Measurements from ENCODE around the gene MARCHF2.
A peak's percentile ranks its signal among the peaks of the same experiment; 100 is the strongest.

Gene MARCHF2

DNA sequence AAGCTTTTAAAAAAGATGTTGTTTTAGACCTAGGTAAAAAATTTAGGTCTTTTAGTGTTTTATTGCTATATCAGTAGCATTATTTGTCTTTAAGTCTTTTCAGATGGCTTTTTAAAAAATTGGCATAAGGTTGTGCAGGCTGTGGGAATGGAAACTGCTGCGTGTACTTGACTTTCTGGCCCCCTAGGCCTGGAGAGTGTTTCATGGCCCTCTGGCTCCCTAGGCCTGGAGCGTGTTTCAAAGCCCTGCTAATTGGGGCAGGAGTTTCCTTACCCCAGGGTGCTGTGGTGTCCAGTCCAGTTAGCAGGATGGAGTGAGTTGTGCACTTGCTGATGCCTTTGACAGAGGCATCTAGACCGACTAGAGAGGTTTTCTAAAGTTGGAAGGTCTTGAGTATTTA, 65.5 kb downstream of the MARCHF2 start:
- DNase-seq (ENCODE audit: low read depth), result no peak

GRCh38 chr19:8481201-8481600, 68.1 kb downstream of the MARCHF2 start:
- DNase-seq (ENCODE audit: low read depth), result no peak

DNA sequence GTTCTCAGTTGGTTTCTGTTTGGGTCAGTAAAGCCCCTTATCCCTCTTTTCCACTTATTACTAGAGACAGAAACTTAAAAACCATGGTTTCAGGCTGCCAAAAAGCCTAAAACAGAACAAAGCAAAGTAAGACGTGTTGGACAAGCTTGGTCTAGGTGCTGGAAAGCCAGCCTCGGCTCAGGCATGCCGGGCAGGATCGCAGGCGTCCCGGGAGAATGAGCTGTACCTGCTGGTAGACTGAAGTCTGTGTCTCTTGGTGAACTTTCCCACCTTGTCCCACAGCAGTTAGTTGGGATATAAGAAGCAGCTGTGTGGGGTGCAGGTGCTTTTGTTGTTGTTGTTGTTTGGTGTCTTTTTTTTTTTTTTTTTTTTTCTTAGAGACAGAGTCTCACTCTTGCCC, 68.5 kb downstream of the MARCHF2 start:
- DNase-seq (ENCODE audit: low read depth), result no peak

GRCh38 chr19:8482696-8483095, 69.6 kb downstream of the MARCHF2 start:
- no peak for DNase-seq (ENCODE audit: low read depth)

- DNase-seq (ENCODE audit: low read depth), result no peak
These were observed 70.1 kb downstream of the MARCHF2 start for GRCh38 chr19:8483165-8483564.

- no peak for DNase-seq (ENCODE audit: low read depth)
These were observed 71.3 kb downstream of the MARCHF2 start for GRCh38 chr19:8484331-8484894.

- no peak for DNase-seq (ENCODE audit: low read depth)
These were observed 72.7 kb downstream of the MARCHF2 start for GRCh38 chr19:8485561-8486371.

DNA sequence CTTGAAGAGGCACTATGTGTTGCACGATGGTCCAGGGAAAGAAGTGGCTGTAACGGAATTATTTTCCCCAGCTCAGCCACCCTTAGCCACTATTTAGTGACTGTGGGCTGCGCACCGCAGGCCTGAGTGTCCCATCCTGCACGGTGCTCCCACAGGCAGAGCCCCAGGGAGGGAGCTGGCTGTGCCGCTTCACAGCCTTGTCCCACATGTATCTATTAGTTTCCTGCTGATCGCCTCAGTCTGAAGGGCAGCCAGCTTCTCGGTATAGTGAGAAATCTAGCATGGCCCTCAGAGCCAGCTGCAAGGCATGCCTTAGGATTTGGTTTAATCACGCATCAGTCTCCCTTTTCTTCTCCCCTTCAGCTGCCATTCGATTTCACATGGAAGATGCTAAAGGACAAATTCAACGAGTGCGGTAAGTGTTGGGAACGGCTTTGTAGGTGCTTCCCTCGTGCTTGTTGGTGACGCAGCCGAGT, 73.6 kb downstream of the MARCHF2 start:
- no peak for DNase-seq (ENCODE audit: low read depth)

DNA sequence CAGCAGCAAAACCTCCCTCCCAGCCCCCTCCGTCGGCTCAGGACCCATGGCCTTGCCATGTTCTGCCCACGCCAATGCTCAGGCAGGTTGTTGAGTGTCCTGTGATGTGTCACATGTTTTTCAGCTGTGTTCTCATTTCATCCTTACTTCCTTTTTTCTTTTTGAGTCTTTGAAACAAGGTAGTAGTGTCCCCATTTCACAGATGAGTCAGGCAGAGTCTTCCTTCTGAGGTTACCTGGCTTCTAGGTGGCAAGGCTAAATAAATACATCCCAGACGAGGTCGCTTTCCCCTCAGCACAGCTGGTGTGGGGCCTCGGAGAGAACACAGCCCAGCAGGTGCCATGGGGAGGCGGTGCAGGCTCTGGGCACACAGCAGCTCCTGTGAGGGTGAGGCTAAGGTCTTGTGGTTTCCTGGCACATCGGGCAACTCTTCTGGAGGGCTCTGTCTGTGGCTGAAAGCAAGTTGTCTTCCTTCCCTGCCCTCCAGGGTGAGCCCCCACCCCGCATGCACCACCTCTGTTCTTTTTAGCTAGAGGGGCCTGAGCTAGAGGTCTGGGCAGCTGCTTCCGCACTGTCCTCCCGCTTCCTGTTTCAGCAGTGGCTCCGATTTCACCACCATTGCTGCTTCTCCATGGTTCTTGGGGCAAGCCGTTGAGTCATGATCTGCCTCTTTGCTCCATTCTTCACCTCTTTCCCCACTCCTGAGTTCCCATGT, 74.2 kb downstream of the MARCHF2 start:
- peak; percentile 45 for DNase-seq (ENCODE audit: low read depth)

DNA sequence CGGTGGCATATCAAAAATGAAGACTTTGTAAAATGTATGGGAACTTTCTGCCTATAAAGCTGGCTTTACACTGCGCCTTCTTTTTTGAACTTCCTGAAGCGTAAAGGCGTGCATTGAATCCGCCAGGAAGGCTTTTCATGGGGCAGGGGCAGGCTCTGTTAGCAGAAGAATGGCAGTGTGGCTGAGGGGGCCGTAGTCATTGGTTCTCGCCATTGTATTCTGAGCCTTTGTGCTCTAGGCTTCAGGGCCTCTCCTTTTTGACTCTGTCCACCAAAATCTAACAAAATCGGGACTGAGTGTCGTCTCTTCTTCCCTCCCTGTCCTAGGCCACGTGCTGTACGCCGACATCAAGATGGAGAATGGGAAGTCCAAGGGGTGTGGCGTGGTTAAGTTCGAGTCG, 75.3 kb downstream of the MARCHF2 start:
- DNase-seq (ENCODE audit: low read depth), result no peak

Measured in activated T-cell treated with anti-CD3 and anti-CD28 coated beads for 48 hours (primary cell).